ENCODE results near the gene FGD5. TPM values are rescaled to one million over a fixed set of nuclear protein-coding genes. Genes with fewer than 3 reads are reported as not detected.

Gene FGD5
- total RNA-seq, 3 donors from 2014 or later (not counting 1 experiment from before 2014, with no cell fraction given), result not detected

GRCh38 chr3:14810070-14810791 lies 8.5 kb upstream of the FGD5 start:
- H3K4me1 ChIP-seq (ENCODE audit: control insufficient read depth, insufficient read depth, low read length), result no peaks in the 10 kb centered on the region
- no peak overlapping the region for H3K4me3 ChIP-seq (ENCODE audit: low read length)
- H3K27me3 Mint-ChIP-seq (ENCODE audit: low read depth in 2 of 2), result peaks cover 57 to 73% of the 10 kb centered on the region in 2 donors
- intact Hi-C loops (cut with micrococcal nuclease), result no loop called here
- 9% methylated on average over 80 of the region's 85 CpGs for WGBS (ENCODE audit: insufficient coverage)
- H3K27ac ChIP-seq (ENCODE audit: low read length), result no peak overlapping the region
- TF ChIP-seq CTCF (IDR thresholded peaks at IDR 0.05), result no peak
- no peaks in the 10 kb centered on the region for H3K36me3 ChIP-seq (ENCODE audit: control insufficient read depth, insufficient read depth, low read length)
- H3K27ac Mint-ChIP-seq, result no peak overlapping the region
- DNase-seq (no peak), ATAC-seq (no peak)
- no peak overlapping the region for H3K4me3 Mint-ChIP-seq
- peaks cover 17% of the 10 kb centered on the region for H3K27me3 ChIP-seq (ENCODE audit: control insufficient read depth, insufficient read depth, low read length)
- H3K9me3 Mint-ChIP-seq, result no peaks in the 10 kb centered on the region
- no peaks in the 10 kb centered on the region for H3K36me3 Mint-ChIP-seq
- no peaks in the 10 kb centered on the region for H3K9me3 ChIP-seq (ENCODE audit: control insufficient read depth, insufficient read depth, low read length)
- peaks cover 0 to 4% of the 10 kb centered on the region in 2 donors for H3K4me1 Mint-ChIP-seq

- Histone ChIP-seq H3K27me3 (ENCODE audit: control insufficient read depth, insufficient read depth, low read length) (peaks cover 17% of the 10 kb centered on the region), H3K27ac (ENCODE audit: low read length) (no peak overlapping the region), H3K9me3 (ENCODE audit: control insufficient read depth, insufficient read depth, low read length) (no peaks in the 10 kb centered on the region), H3K4me1 (ENCODE audit: control insufficient read depth, insufficient read depth, low read length) (no peaks in the 10 kb centered on the region), H3K36me3 (ENCODE audit: control insufficient read depth, insufficient read depth, low read length) (no peaks in the 10 kb centered on the region), H3K4me3 (ENCODE audit: low read length) (no peak overlapping the region)
- intact Hi-C loops (cut with micrococcal nuclease), result no loop called here
- Mint-ChIP-seq H3K9me3 (no peaks in the 10 kb centered on the region), H3K36me3 (no peaks in the 10 kb centered on the region), H3K27ac (no peak overlapping the region), H3K27me3 (ENCODE audit: low read depth in 2 of 2) (peaks cover 56 to 78% of the 10 kb centered on the region in 2 donors), H3K4me3 (peak overlapping the region; percentile 50), H3K4me1 (peaks cover 0 to 4% of the 10 kb centered on the region in 2 donors)
- no peak for TF ChIP-seq CTCF (IDR thresholded peaks at IDR 0.05)
- ATAC-seq (no peak), DNase-seq (no peak)
- 2% methylated on average over 78 of the region's 78 CpGs for WGBS (ENCODE audit: insufficient coverage)
Observed at GRCh38 chr3:14810801-14811661, 7.7 kb upstream of the FGD5 start.

GRCh38 chr3:14811684-14812083 lies 7.1 kb upstream of the FGD5 start:
- Histone ChIP-seq H3K9me3 (ENCODE audit: control insufficient read depth, insufficient read depth, low read length) (no peaks in the 10 kb centered on the region), H3K27ac (ENCODE audit: low read length) (no peak overlapping the region), H3K4me1 (ENCODE audit: control insufficient read depth, insufficient read depth, low read length) (no peaks in the 10 kb centered on the region), H3K4me3 (ENCODE audit: low read length) (no peak overlapping the region), H3K27me3 (ENCODE audit: control insufficient read depth, insufficient read depth, low read length) (peaks cover 17% of the 10 kb centered on the region), H3K36me3 (ENCODE audit: control insufficient read depth, insufficient read depth, low read length) (no peaks in the 10 kb centered on the region)
- ATAC-seq, result no peak
- Mint-ChIP-seq H3K4me1 (peaks cover 0 to 4% of the 10 kb centered on the region in 2 donors), H3K27me3 (ENCODE audit: low read depth in 2 of 2) (peaks cover 55 to 78% of the 10 kb centered on the region in 2 donors), H3K27ac (no peak overlapping the region), H3K36me3 (no peaks in the 10 kb centered on the region), H3K9me3 (no peaks in the 10 kb centered on the region), H3K4me3 (no peak overlapping the region)
- 17% methylated on average over 7 of the region's 7 CpGs for WGBS (ENCODE audit: insufficient coverage)
- intact Hi-C loops (cut with micrococcal nuclease), result no loop called here
- TF ChIP-seq CTCF (IDR thresholded peaks at IDR 0.05), result no peak
- no peak for DNase-seq

All from natural killer cell (primary cell).